Activated CD4-positive, alpha-beta T cell treated with anti-CD3 and anti-CD28 coated beads, Interleukin-2, amount 50 U/mL, for 16 hours (primary cell): Measurements from ENCODE around the gene SH3BP4.
A peak's percentile ranks its signal among the peaks of the same experiment; 100 is the strongest.

Experiments
- DNase-seq: peaks from one replicate; pipeline ENCODE4 v3.0.0-alpha.2; 2020

Gene SH3BP4, protein sequence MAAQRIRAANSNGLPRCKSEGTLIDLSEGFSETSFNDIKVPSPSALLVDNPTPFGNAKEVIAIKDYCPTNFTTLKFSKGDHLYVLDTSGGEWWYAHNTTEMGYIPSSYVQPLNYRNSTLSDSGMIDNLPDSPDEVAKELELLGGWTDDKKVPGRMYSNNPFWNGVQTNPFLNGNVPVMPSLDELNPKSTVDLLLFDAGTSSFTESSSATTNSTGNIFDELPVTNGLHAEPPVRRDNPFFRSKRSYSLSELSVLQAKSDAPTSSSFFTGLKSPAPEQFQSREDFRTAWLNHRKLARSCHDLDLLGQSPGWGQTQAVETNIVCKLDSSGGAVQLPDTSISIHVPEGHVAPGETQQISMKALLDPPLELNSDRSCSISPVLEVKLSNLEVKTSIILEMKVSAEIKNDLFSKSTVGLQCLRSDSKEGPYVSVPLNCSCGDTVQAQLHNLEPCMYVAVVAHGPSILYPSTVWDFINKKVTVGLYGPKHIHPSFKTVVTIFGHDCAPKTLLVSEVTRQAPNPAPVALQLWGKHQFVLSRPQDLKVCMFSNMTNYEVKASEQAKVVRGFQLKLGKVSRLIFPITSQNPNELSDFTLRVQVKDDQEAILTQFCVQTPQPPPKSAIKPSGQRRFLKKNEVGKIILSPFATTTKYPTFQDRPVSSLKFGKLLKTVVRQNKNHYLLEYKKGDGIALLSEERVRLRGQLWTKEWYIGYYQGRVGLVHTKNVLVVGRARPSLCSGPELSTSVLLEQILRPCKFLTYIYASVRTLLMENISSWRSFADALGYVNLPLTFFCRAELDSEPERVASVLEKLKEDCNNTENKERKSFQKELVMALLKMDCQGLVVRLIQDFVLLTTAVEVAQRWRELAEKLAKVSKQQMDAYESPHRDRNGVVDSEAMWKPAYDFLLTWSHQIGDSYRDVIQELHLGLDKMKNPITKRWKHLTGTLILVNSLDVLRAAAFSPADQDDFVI

DNA sequence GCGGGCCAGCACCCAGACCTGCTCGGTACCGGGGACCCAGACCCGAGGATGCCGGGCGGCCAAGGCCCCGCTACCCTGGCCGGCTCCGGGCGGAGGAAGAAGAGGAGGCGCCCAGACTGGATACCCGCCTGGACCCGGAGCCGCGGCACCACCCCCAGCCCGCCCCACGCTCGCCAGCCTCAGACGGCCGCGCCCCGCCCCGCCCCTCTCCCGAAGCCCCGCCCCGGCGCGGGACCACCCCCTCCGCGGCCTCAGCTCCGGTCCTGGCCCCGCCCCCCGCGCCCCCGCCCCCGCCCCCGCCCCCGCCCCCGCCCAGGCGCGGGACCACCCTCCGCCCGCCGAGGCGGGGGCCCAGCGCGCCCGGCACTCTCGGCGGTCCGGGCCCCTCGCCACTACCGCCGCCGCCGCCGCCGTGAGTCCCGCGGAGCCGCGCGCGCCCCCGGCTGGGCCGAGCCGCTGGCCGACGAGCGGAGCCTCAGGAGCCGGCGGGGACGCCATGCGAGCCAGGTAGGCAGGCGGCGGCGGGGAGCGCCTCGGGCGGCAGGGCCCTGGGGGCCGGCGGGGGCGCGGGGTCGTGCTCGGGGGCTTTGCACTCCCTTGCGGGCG lies at the start of gene SH3BP4:
Gene SH3BP4 (plus strand): TSS at position 354 of the 606 bp plus-strand sequence. CDS start 82,986 bp downstream, outside the sequence.
- peak; percentile 33 for DNase-seq

DNA sequence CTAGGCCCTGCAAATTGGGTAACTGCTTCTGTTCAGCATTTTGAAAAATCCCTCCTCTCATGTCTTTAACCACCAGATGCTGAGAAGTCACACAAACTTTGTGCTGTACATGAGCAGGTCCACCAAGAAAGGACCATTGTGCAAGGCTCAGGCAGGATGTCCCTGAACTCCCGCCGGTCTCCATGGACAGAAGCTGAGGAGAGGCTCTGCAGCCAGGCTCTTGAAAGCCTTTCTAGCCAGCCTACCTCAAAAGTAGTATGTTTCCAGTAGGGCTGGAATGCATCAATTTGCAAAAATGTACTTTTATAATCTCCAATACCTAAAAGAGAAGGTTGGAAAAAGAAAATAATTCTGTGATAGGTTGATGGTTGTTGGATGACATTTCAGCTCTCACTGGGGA lies 47.0 kb upstream of the SH3BP4 start:
- DNase-seq: no peak

DNA sequence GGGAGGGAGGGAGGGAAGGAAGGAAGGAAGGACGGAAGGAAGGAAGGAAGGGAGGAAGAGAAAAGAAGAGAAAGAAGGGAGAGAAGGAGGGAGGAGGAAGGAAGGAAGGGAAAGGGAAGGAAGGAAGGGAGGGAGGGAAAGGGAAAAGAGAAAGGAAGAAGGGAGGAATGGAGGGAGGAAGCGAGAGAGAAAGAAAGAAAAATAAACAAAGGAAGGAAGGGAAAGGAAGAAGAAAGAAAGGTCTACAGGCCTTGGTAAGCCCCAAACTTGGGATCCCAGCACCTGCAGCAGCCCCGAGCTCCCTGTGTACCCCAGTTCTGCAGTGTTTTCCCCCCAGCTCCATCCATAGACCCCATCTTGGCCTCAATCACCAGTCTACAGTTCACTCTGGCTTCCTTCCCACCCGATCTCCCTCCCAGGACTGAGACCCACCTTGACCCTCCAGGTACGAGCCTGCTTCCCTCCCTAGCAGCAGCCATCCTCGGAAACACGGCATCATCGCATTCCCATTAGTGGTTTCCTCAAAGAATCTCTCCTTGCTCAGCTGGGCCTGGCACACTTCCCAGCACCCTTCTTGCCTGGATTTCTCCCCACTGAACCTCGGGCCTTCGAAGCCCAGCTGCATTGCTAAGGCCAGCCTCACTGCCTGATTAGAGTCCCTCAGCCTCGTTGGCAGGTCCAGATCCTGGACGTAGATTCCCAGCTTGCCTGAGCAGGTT lies 46.1 kb upstream of the SH3BP4 start:
- no peak for DNase-seq

DNA sequence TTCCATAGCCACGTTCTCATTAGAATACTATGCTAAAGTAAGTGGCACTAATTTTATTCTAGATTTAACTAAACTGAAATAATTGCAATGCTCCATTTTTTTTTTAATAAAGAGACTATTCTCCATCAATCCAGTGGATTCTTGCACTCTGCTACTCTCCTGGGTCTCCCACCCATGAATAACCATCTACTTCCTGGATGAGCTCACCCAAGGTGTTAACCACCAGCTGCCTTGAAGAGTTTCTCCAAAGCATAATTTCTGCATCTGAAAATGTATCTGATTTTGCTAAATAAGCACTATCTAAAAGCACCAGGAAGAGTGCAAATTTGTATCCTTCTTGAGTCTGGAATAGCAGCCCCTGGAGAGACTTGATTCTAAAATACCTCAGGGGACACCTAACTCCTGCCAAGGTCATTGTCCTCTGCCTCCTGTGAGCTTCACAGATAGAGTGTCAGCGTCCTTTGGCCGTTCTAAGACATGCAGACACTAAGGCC lies 41.6 kb upstream of the SH3BP4 start:
- no peak for DNase-seq

DNA sequence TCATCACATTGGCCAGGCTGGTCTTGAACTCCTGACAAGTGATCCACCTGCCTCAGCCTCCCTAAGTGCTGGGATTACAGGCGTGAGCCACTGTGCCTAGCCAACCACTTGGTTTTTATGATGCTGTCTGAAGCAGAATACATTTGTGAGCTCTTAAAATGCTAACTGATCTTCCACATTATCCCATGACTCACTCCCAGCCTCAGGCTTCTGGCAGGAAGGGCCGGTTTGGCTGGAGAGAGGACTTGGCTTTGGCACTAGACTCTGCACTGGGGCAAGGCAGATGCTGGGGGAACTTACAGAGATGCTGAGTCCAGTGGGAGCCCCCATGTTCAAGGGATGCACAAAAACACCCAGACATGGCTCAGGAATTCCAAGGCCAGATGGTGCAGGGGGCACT lies 40.5 kb upstream of the SH3BP4 start:
- DNase-seq: no peak

DNA sequence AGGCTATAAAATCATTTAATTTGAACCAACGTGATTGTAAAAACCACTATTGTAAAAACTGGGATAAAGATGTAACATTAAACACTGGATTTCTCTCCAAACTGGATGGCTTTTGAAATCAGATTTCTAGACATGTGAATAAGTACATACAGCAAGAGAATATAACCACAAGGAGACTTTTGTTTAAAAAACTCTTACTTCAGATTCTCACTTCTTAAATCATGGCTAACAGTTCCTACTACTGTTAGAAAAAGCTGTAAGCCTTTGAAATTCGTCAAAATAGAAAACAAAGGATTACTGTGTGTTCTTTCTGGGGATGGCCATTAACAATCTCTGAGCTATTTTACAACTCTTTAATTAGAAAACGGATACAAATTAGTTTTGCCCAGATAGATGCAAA lies 39.4 kb upstream of the SH3BP4 start:
- no peak for DNase-seq

DNA sequence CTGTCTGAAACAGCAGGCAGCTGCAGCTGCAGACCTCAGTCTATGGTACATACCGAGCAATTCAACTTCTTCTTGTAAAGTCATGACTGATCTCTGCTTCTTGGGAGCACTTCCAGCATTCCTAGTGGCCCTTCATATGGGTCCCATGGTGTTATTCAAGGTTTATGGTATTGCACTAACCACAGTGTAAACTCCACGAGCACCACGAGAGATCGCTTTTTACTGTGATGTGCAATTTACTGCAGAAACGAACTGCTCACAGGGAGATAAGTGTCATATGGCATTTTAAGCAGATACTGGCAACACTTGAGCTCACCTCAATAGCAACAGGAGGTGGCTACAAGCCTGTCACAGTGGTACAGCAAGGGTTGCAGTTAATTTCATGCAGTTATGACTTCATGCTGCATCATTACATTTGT lies 38.6 kb upstream of the SH3BP4 start:
- no peak for DNase-seq

DNA sequence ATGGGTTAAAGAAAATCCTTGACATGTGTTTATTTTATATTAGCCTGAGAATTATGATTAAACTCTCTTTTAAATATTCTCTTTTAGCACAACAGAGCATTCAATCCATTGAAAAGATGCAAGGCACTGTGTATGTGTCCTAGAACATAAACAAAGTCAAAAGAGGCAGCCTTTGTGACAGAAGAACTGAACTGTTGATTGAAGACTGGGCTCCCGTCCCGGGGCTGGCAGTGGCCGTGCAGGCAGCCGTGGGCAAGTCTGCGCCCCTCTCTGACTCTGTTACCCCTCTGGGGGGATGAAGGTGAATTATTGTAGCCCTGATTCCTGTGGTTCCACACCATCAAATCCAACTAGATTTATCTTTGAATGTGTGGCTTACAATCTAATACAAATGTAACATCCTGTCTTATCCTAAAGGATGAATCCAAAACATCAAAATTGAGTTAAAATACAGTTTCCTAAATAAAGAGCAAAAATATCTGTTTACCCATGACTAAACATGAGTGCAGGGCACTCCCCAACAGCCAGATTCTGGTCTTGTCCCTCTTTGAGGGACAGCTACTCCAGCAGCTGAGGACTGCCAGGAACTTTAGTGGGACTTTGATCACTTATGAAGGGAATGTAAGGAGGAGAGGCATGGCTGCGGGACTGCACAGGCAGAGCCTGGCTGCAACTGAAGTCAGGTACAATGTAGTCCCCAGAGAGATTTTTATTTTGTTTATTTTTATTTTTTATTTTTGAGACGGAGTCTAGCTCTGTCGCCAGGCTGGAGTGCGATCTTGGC lies 37.3 kb upstream of the SH3BP4 start:
- DNase-seq: no peak

DNA sequence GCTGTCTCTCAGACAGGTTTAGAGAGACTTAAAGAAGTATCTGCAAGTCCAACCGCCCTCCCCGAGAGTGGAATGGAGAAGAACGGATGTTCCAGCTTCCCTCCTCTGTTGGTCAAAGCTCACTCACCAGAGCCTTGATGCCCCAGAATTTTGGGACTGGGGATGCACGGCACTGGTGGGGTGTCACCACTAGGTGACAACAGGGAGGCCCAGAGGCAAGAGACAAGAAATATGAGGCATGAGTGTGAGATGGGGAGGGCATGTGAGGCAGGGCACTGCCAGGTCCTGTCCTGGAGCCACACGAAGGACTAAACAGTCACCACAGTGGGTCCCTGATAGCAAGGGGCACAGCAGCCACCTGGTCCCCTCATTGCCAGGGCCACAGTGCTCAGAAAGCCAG lies 35.1 kb upstream of the SH3BP4 start:
- no peak for DNase-seq

DNA sequence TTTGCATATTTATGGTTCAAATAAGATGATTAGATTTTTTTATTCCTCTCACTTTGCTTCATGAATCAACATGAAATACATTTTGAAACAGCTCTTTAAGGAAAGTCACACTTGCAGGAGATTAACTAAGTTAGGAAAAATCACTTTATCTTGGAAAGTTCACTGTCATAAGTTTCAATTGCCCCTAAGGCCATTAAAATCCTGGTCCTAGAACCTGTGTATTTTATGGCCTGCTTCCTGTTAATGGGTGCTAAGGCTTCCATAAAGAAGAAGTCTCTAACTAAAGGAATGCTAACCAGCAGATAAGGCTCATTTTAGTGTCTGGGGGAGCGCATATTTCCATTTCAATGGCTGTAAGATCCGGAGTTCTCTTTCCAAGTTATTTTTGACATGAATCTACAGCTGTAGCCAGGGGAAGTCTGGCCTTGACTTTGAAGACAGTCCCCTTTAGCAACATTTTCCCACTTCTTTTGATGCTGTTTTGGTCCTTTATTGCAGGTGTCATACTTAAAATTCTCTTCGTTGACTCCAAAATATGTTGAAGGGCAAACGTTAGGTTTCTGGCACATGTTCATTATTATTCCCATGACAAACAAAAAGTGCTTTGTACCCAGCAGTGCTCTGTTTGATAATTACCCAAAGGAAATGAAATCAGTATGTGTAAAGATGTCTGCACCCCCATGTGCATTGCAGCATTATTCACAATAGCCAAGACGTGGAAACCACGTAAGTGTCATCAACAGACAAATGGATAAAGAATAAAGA lies 34.4 kb upstream of the SH3BP4 start:
- DNase-seq: no peak

DNA sequence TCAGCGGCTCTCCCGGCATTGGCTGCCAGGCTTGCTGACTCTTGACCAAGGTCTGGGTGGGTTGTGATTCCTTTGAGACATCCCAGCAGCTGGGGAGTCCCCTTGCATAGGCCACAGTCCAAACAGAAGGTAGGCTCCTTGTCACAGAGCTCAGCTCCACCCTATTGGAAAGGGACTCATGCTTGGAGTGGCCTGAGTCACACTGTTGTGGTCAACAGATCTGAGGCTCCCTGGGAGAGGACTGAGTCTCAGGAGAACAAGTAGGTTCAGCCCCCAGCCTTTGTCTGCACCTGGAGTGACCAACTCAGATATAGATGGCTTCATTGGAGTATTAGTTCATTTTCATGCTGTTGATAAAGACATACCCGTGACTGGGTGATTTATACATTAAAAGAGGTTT lies 32.1 kb upstream of the SH3BP4 start:
- no peak for DNase-seq

DNA sequence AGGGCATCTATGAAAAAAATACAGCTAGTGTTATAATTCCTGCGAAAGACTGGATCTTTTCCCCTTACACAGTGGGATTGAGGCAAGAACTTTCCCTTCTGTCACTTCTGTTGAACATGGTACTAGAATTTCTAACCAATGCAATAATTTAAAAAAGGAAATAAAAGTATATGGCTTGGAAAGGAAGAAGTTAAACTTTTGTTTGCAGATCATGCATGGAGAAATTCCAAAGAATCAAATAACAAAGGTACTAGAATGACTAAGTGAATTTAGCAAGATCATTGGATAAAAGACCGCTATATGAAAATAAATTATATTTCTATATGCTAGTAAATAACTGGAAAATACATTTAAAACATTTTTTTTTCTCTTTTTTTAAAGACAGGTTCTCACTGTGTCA lies 31.0 kb upstream of the SH3BP4 start:
- DNase-seq: no peak

DNA sequence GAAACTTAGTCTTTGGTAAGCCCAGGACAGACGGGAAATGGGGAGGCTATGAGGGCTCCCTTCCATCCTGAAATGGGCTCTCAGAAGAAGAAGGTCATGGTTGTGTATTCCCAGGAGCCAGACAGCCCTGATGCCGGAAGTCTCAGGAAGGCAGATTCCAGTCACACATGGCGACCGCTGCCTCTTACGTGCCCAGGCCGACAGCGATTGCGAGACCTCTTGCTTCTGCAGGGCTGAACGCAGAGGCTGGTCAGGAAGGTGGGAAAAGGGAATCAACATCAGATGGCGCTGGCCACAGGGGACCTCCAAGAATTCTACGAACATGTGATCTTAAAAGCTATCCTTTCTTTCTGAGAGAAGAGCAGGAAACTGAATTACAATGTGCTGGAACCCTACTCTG lies 22.8 kb upstream of the SH3BP4 start:
- no peak for DNase-seq

DNA sequence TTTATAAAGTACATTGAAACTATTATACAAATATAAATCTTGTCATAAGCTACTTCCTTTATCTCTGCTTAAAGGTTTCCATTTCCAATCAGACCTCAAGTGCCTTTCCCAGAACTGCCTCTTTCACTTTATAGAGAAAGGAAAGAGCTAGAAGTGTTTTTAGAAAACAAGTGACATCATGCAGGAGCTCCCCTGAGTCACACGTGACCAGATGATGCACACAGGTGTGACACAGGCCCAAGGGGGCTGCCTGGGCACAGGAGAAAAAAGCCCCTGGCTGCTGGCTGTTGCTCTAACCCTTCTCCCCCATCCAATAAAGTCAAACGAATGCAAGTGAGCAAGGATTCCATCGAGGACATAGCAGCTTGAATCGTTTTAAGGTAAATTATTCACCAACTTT lies 21.4 kb upstream of the SH3BP4 start:
- no peak for DNase-seq

DNA sequence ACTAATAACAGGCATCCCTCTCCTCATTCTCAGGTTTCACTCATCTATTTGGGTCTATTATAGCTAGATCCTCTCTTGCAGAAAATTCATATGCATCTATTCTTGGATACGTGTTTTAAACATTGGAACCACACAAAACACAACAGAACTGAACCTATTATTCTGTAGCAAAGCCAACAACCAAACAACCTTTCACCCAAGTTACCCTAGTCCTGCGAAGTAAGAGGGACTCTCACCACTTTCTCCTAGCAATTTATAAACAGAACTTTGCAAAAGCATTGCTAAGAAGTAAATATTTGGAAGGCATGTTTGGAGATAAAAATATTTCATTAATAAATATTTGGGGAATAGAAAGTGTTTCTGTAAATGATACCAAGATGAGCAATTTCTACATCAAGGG lies 20.4 kb upstream of the SH3BP4 start:
- no peak for DNase-seq

DNA sequence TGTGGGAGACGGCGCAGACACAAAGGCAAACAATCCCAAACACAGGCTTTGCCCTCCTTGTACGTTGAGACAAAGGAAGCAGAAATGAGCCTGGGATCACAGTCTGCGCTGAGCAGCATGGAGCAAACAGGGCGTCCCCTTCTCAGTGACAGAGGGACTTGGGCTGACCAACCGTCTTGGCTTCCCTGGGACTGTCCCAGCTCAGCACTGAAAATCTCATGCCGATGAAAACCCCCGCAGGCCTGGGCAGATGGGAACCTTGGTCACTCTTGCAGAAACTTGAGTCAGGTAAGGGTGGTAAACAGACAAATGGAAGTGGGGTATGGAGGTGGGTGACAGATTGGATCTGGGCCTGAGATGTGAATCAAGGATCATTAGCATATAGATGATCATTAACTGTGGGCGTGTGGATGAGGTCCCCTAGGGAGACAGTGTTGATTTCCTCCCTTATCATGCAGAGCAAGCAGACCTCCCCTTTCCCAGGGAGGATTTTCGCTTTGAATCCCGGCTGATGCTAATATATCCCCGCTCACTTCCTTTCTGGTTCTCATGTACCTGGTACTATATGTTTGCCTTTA lies 19.1 kb upstream of the SH3BP4 start:
- no peak for DNase-seq

DNA sequence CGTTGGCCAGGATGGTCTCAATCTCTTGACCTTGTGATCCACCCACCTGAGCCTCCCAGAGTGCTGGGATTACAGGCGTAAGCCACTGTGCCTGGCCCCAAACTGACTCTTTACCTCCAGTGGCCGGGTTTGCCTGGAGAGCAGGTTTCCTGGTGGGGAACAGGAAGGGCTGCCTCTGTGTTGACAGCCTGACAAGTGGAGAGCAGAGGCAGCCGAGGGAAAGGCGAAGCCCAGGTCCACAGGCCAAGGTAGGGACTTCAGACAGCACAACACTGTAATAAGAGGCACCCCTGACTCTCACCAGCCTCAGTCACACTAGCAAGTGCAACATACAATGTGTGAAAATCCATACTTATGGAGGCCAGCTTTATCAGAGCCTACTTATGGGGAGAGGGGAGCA lies 16.5 kb upstream of the SH3BP4 start:
- no peak for DNase-seq

DNA sequence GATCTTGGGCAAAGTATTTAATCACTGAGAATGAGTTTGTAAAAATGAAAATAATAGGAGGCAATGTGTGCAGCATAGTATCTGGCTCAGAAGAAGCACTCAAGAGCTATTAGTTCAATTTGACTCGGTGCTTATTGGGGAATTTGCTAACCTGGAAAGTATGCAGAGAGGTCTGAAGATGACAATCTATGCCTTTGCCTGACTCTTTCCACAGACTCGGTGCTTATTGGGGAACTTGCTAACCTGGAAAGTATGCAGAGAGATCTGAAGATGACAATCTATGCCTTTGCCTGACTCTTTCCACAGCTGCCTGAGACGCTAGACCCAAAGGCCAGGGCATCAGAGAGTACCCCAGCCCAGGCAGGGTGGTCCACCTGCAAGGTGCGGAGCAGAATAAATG lies 12.2 kb upstream of the SH3BP4 start:
- no peak for DNase-seq

DNA sequence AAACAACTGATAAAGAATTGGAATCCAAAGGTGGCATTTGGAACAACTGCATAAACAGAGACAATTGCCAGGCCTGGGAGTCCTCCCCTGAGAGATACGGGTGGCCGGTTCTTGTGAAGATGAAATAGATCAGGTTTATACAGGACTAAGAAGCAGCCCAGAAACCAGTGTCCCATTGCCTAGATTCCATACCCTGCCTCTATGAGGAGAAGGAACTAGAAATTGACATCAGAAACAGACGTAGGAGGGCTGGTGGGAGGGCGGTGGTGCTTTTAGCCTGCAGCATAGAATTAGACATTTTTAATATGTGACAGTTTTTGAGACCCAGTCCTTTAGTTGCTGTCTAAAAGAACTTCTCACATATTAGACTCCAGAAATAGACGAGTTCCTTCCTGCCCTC lies 11.8 kb upstream of the SH3BP4 start:
- no peak for DNase-seq

DNA sequence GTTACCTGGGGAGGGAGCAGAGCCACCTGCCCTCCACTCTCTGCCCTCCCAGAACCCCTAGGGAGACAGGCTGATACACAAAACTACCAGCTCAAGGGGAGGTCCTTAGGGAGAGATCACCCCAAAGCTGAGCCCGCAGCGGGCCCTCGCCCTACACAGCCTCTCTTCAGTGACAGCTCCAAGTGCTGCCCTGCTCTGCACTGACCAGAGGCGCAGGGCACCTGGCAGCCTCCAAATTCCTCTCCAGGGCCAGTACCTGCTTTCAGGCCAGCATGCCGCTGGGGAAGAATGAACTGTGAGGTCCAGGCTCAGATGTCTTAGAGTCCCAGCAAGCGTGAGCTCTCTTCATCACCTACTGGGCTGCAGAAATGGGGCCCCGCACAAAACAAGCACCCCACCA lies 11.3 kb upstream of the SH3BP4 start:
- no peak for DNase-seq
